HG02938 (cell line): Measurements from ENCODE around the gene MACROD1.

Experiments
- ATAC-seq: cut with Tn5 transposase; IDR thresholded peaks from one replicate; pipeline ENCODE4 v1.9.1; 2021; ENCODE audit warnings: mild to moderate bottlenecking, moderate library complexity; ENCODE audit not compliant: unreplicated experiment

Gene MACROD1

GRCh38 chr11:64131683-64132190 is 34.2 kb downstream of the MACROD1 start:
- no peak for ATAC-seq

- no peak for ATAC-seq
These were observed 35.3 kb downstream of the MACROD1 start for GRCh38 chr11:64130618-64131017.

GRCh38 chr11:64129403-64129802 is 36.5 kb downstream of the MACROD1 start:
- no peak for ATAC-seq

- no peak for ATAC-seq
These were observed 37.5 kb downstream of the MACROD1 start for GRCh38 chr11:64128255-64129006.

- no peak for ATAC-seq
These were observed 38.4 kb downstream of the MACROD1 start for GRCh38 chr11:64127267-64128072.

- no peak for ATAC-seq
These were observed 39.1 kb downstream of the MACROD1 start for GRCh38 chr11:64126796-64127195.

GRCh38 chr11:64126371-64126770 is 39.5 kb downstream of the MACROD1 start:
- ATAC-seq: no peak

- no peak for ATAC-seq
These were observed 40.2 kb downstream of the MACROD1 start for GRCh38 chr11:64125676-64126075.

GRCh38 chr11:64124147-64124546 is 41.8 kb downstream of the MACROD1 start:
- ATAC-seq: no peak

- ATAC-seq: no peak
These were observed 42.2 kb downstream of the MACROD1 start for GRCh38 chr11:64123679-64124078.

GRCh38 chr11:64122411-64123410 is 43.2 kb downstream of the MACROD1 start:
- no peak for ATAC-seq

GRCh38 chr11:64121663-64122410 is 44.1 kb downstream of the MACROD1 start:
- no peak for ATAC-seq

GRCh38 chr11:64120951-64121569 is 44.9 kb downstream of the MACROD1 start:
- no peak for ATAC-seq

GRCh38 chr11:64119700-64120099 is 46.2 kb downstream of the MACROD1 start:
- ATAC-seq: no peak

GRCh38 chr11:64118876-64119665 is 46.8 kb downstream of the MACROD1 start:
- no peak for ATAC-seq

GRCh38 chr11:64117763-64118459 is 48.0 kb downstream of the MACROD1 start:
- ATAC-seq: no peak

GRCh38 chr11:64115531-64116522 is 50.1 kb downstream of the MACROD1 start:
- no peak for ATAC-seq
